IPS-18c (cell line): Measurements from ENCODE around the gene NTN1.

ENCODE experiments used
- H3K4me3 ChIP-seq: 2 replicates; pipeline ENCODE4 v1.7.0; 2013; ENCODE audit warnings: low read depth, mild to moderate bottlenecking, low read length, moderate library complexity; ENCODE audit not compliant: insufficient read depth
- H3K9me3 ChIP-seq: one replicate; pipeline ENCODE4 v1.6.1; 2013; ENCODE audit warnings: mild to moderate bottlenecking, low read length, moderate library complexity; ENCODE audit not compliant: control insufficient read depth, insufficient read depth

The NTN1 gene

DNA sequence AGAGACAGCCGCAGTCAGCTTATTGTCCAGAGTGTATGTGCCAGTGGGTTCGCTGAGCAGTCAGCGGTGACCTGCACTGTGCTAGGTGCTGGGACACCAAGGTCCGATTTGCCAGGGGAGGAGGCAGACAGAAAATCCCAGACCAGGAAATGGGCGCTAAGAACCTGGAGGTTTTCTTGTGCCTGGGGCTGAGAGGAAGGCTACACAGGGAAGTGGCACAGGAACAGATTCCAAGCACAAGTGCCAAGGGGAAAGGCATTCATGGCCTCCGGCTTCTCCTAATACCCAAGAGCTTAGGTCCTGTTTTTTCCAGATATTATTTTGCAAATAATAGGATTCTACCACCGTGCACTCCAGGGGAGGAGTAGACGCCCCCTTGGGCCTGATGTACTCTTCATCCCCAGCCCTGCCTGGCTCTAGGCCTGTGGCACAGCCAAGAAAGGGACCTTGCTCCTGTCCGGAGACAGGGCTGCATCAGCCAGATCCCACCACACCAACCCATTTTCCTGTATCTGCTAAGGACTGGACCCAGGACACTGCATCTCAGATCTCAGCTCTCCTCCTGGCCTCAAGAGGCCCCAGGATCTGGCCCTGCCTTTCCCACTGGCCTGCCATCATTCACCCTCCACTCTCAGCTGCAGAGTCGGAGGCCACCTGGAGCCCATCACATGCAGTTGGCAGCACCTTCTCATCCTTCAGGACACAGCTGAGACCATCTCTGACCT, 187.2 kb downstream of the NTN1 start:
- no peak overlapping the region for H3K4me3 ChIP-seq
- H3K9me3 ChIP-seq: peaks cover 2% of the 10 kb centered on the region

DNA sequence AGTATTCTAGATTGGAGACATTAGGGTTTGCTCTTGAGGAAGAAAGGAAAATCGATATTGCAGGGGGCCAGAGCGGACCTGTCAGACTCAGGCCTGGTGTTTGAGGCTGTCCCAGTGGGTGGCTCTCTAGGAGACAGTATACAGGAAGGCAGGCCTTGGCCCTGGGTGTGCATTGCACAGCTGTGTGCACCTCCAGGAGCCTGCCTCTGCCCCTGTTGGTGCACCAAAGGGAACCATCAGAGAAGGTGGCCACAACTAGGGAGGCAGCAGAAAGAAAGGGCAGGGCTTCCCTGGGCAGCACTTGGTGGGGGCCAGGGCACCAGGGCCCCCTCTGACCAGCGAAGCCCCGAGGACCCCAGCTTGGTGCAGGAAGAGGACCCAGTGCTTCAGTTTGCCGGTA, 188.0 kb downstream of the NTN1 start:
- no peak overlapping the region for H3K4me3 ChIP-seq

DNA sequence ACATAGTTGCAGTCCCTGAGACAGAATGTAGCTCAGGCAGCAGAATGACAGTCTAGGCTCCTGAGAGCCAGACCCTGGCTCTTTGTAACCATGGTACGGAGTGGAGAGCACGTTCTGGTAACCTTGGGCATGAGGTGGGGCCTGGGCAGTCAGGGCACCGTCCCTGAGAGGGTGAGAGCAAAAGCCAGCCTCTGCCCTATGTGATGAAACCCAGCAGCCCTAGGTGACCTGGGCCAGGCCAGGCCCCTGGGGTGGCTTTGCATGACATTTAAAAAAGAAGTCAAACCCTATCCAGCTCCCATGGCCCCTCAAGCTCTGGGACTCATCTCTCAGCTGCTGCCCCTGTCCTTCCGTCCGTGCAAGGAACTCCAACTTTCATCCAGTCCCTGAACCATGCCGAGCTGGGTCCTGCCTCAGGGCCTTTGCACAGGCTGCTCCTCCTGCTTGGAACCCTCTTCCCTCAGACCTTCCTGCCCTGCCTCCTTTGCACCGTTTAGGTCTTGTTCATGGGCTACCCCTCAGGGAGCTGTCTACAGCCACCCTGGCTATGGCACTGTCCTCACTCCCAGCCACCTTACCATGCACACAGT, 188.6 kb downstream of the NTN1 start:
- Histone ChIP-seq H3K4me3 (no peak overlapping the region), H3K9me3 (peaks cover under 1% of the 10 kb centered on the region)

More for the DNA sequence above, 188.0 kb downstream of the NTN1 start:
- peaks cover 2% of the 10 kb centered on the region for H3K9me3 ChIP-seq

DNA sequence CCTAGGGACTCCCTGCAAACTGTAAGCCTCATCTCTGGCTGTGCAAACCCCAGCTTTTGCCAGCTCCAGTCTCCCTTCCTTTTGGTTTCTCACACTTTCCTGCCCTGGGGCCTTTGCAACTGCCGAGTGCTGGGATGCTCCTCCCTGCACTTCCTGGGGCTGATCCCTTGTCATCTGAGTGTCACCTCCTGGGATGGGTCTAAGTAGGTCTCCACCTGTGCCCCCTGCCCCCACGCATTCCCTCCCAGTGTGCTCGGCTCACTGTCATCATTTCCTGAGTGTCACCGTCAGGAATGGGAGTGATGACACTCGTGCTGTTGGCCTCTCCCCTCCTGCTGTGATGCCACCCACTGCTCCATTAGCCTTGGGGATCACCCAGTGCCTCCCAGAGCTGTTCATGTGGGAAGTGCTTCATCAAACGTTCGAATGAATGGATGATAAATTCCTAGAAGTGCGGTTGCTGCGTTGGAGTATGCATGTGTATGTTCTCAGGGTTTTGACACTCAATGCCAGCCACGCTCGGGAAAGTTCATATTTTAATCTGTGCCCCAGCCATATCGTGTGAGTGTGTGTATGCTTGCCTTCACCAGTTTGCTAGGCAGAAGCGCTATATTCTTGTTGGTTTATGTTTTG, 189.9 kb downstream of the NTN1 start:
- Histone ChIP-seq H3K9me3 (peaks cover 2% of the 10 kb centered on the region), H3K4me3 (no peak overlapping the region)

DNA sequence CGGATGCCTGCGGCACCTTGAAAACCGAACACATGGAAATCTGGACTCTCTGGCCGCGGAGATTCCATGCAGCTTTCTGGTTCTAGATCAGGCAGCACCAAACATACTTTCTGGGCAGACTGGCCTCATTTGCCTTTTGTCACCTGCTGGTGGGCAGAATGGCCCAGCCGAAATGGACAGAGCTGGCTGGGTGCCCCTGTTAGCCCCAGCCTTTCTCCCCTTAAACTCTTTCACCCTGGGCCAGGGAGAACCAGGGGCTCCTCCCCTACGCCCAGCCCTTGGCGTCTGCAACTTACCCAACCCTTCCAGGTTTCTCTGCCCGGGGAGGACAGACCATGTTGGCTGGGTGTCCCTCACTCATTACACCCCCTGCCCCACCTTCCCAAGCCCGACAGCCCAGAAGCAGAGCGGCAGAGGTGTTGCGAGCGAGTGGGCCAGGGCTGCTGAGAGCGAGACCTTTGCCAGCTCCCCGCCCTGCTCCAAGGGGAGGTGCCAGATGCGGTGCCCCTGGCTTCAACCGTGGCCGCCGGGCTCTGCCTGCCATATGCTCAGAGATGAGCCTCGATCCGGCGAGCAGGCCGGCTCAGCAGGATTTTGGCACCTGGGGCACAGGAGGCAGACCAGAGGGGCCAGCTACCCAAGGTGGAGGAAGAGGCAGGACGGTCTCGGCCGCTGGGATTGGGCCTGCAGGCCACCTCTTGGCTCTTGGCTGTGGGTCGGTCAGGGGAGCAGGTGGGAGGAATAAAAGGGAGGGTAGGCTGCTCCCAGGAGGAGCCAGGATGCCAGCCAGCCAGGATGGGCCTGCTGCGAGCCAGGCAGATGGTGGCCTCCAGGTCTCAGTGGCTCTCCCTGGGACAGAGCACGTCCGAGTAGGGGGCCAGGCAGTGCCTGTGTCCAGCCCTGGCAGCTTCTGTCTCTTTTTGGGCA, 191.3 kb downstream of the NTN1 start:
- Histone ChIP-seq H3K9me3 (peaks cover 2% of the 10 kb centered on the region), H3K4me3 (no peak overlapping the region)

DNA sequence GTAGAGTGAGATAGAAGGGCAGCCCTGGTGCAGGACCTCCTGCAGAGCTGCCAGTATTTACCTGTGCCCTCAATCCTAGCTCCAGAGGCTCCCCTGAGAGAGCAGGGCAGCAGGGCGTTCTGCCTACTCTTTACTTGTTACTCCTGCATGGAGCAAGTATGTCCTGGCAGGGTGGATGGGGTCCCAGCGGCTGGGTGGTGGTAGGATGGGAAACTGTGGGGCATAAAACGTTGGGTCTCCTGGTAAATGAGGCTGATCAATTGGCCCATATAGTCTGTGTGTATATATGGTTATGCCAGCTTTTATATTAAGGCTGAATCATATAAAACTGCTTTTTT, 192.0 kb downstream of the NTN1 start:
- peaks cover 2% of the 10 kb centered on the region for H3K9me3 ChIP-seq
- H3K4me3 ChIP-seq: no peak overlapping the region

DNA sequence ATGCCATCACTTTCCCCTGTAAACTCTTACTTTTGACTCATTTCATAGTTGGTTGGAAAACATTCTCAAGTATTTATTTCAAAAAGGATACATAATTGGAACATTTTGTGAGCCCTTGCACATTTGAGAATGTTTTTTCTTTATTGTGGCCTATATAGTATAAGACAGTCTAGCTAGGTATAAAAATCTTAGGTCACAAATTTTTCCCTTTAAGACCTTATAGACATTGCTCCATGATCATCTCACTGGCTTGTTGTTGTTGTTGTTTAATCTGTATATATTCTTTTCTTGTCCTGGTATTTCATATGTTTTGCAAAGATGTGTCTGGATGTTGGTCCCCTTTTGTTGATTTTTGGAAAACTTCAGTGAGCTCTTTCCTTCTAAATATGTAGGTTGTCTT, 194.2 kb downstream of the NTN1 start:
- no peak overlapping the region for H3K4me3 ChIP-seq
- peaks cover 2% of the 10 kb centered on the region for H3K9me3 ChIP-seq

DNA sequence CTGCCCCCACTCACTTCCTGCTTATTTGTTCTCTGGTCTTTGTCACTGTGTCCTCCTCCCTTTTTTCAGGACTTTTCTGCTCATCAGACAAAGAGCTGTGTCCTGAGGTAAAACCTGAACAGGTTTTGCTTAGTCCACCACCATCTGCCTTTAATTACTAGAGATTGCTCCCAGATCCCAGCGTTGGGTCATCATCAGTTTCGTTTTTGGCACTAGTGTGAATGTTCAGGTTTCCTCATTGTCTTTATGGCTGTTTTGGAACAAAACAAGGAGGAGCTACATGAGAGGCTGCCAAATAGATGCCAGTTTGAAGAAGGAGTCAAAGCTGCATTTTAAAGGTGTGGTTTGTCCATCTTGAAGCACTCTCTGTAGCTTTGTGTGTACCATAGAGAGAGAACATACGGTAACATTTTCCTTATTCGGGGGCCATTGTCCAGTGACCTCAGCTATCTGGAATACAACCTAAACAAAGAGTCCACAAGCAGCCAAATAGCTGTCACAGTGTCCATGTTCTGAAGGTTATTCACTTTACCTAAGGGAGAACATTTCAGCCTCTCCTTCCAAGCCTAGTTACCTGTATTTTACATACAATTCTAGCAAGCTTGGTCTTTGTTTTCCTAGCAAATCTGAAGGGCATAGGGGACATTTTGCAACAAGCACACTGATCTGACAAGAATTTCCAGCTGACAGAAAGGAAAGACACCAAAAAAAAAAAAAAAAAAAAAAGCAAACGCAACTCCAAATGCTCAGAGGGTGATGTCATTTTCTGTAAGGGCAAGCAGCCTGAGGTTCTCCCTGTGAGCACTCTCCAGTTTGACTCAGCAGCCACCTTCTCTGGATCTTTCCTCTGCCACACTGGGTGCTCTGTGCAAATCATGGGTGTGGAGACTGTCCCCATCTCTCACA, 196.1 kb downstream of the NTN1 start:
- Histone ChIP-seq H3K9me3 (peaks cover 2% of the 10 kb centered on the region), H3K4me3 (no peak overlapping the region)

DNA sequence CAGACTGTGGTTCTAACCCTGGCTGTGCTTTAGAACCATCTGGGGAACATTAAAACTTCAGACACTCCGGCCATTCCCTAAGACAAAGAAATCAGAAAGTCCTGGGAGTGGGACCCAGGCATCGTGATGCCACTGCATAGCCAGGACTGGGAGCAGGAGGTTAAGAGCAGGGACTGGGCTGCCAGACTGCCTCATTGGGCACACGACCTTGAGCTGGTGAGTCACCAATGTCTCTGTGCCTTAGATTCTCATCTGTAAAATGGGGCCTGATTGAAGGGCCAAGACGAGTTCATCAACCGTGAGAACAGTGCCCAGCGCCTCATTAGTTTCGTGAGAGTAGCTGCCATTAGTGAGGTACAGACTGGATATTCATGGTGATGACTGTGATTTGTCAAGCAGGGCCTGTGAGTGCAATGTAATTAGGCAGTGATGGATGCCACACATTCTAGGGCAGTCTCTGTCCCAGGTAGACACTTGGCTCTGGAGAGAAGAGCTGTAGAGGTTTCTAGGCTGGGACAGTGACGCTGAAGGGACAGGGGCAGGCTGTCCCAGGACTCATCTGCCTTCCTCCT, 196.8 kb downstream of the NTN1 start:
- H3K9me3 ChIP-seq: peaks cover 2% of the 10 kb centered on the region

DNA sequence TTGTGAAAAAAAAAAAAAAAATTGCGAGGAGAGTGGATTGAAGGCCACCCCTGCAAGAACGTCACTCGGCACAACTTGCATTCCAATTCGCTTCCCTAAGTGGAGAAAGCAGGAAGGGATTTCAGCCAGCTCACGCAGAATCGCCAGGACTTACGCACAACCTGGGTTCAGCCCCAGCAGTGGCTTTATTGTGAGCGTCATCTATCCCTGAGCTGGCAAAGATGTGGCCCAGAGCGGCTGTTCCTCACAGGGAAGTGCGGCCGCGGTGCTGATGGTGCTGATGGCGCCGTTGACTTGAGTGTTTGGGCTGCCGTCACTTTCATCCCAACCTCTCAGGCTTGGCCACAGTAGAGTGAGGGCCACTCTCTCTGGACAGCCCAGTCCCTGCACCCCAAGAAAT, 197.6 kb downstream of the NTN1 start:
- Histone ChIP-seq H3K9me3 (peaks cover 2% of the 10 kb centered on the region), H3K4me3 (no peak overlapping the region)

More for the DNA sequence above, 196.8 kb downstream of the NTN1 start:
- no peak overlapping the region for H3K4me3 ChIP-seq

DNA sequence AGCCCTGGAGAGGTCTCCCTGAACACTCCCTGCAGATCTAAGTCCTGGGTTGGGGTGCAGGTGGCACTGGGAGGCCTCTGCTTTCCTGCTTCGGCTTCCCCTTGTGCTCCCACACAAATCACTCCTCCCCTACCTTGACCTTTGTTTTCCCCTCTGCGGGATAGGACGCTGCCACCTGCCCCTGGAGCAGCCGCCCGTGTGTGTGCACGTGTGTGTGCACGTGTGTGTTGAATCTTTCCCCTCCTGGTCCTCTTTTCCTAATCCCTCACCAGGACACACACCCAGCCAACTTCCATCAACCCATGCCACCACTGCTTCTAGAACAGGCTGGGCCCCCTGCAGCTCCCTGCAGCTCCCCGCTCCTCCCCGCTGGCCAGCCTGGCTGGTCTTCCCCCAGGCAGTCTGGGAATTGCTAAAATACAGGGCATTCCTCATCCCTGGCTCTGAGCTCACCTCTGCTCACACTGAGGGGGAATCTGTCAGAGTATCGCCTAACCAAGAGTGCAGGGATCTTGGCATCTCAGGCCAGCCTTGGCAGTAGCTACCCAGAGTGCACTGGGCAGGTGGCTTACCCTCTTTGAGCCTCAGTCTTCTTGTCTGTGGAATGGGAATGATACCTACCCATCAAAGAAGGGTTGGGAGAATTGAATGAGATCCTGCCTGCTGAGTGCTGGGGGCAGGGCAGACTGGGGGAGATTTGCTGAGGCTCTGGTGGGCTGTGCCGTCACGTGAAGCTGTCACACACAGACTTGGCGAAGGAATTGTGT, 198.5 kb downstream of the NTN1 start:
- Histone ChIP-seq H3K9me3 (peaks cover 2% of the 10 kb centered on the region), H3K4me3 (no peak overlapping the region)

DNA sequence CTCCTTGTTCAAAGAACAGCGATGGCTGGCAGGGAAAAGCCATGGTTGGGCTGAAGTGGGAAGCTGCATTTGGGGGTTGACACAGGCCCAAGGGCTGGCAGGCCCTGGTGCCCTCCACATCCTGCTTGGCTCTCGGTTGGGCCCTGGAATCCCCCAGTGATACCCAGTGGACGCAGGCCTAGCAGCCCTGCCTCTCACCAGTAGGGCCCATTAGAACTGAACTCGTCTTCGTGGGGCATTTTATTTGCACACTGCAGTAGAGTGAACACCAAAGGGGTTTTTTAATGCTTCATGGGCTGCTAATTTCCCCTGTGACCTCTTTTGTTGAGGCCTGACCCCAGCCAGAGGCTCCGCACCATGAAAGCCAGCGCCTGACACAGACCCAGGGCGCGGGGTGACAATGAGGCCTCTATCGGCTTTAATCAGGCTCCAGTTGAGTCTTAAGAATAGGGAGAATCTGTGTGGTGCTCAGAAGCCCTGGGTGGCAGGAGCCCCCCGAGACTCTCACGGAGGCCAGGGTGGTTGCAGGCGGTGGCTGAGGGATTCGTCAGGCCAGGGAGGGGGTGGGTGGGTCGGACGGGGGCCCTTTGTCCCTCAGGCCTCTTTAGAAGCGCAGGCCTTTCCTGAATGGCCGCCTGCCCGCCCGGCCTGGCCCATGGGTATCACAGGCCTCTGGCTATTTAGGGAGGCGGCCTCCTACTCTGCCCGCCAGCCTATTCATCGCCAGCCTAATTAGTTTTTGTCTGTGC, 199.3 kb downstream of the NTN1 start:
- no peak overlapping the region for H3K4me3 ChIP-seq

DNA sequence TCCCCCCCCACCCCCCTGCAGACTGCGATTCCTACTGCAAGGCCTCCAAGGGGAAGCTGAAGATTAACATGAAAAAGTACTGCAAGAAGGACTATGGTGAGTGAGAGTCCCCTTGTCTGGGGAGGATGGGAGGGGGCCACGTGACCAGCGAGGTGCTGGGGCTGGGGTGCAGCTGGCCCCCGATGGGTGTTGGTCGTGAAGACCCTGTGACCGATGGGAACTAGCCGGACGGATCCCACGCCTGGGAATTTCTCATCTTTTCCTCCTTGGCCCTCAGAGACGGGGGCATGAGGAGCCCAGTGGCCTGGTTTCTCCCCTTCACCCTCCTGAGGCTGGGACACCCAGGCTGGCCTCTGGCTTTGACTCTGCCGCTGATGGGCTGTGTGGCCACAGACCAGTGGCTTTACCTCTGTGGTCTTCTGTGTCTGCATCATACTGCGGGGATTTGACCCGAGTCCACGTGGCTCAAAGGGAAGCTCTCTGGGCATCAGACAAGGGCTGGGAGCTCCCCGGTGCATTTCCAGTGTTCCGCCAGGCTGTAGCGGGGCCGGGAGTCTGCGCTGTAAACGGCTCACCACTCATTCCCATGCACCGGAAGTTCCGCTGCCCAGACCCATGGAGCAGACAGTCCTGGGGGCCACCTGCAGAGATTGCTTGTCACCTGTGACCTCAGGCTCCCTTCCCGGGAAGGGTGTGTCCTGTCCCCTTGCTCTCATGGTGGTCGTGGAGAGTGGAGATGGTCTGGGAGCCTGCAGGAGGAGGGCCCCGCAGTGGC, 200.0 kb downstream of the NTN1 start:
- Histone ChIP-seq H3K9me3 (no peaks in the 10 kb centered on the region), H3K4me3 (no peak overlapping the region; the same call in 1 of the 2 replicates)

More for the DNA sequence above, 199.3 kb downstream of the NTN1 start:
- peaks cover 2% of the 10 kb centered on the region for H3K9me3 ChIP-seq

DNA sequence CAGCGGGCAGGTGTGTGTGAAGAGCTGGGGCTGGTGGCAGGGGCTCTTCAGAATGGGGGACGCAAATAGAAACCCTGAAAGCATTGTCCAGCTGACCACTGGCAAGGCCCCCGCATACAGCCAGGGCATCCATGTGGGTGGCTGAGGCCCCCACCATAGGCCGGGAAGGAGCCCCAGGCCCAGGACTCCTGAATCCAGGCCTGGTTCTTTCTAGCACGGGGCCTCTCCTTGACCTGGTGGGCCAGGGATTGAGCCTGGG, 200.5 kb downstream of the NTN1 start:
- peaks cover under 1% of the 10 kb centered on the region for H3K9me3 ChIP-seq
- H3K4me3 ChIP-seq: no peak overlapping the region

DNA sequence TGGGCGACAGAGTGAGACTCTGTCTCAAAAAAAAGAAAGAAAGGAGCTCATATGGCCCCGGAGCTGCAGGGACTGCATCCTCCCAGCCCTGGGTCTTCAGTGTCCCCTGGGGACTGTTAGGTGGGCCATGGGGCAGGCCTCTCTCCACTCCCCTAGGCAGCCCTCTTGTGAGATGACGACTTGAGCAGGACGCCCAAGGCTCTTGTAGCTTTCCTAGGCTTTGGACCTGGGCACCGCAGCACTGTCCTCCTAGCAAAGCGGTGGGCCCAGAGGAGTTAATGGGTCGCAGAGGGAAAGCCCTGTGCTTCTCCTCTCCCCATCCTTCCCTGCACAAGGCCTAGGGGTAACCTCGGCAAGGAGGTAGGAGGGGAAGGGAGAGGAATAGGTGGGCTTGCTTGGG, 202.2 kb downstream of the NTN1 start:
- no peak overlapping the region for H3K4me3 ChIP-seq
- H3K9me3 ChIP-seq: peaks cover 3% of the 10 kb centered on the region
